GM10266 (cell line): ENCODE results near the gene BRPF3.

Source experiments
- DNase-seq: peaks from one replicate; pipeline ENCODE4 v3.0.0; 2012; ENCODE audit errors: extremely low spot score
- CTCF ChIP-seq: IDR thresholded peaks from 2 replicates; pipeline ENCODE4 v1.5.1; 2012; ENCODE audit warnings: mild to moderate bottlenecking, low read depth; ENCODE audit not compliant: control insufficient read depth, insufficient read depth; ENCODE audit errors: missing control alignments

Gene BRPF3

GRCh38 chr6:36221674-36222073 lies 25.1 kb downstream of the BRPF3 start:
- TF ChIP-seq CTCF, result no peak
- no peak for DNase-seq

- DNase-seq, result no peak
- TF ChIP-seq CTCF, result no peak
These were observed 26.4 kb downstream of the BRPF3 start for GRCh38 chr6:36222924-36223323.

- no peak for DNase-seq
- no peak for TF ChIP-seq CTCF
These were observed 27.2 kb downstream of the BRPF3 start for GRCh38 chr6:36223706-36224105.

- no peak for DNase-seq
- TF ChIP-seq CTCF, result no peak
These were observed 28.4 kb downstream of the BRPF3 start for GRCh38 chr6:36224918-36225461.

GRCh38 chr6:36226438-36227047 lies 30.0 kb downstream of the BRPF3 start:
- no peak for DNase-seq
- no peak for TF ChIP-seq CTCF

GRCh38 chr6:36227379-36228228 lies 31.1 kb downstream of the BRPF3 start:
- TF ChIP-seq CTCF, result no peak
- DNase-seq, result no peak

- no peak for TF ChIP-seq CTCF
- DNase-seq, result no peak
These were observed 32.7 kb downstream of the BRPF3 start for GRCh38 chr6:36229223-36229622.
